GM10248 (cell line): ENCODE measurements around the gene SRC.

Source experiments
- CTCF ChIA-PET: fragments of 300-600 bp; sonication (Branson Sonifier 250); formaldehyde crosslinking; extraction: SDS; loops from one replicate; lab custom pipeline; 2021; ENCODE audit warnings: antibody characterized with exemption; lab: Yijun Ruan, JAX
- POLR2A ChIA-PET: fragments of 350-650 bp; sonication (Branson Sonifier 250); formaldehyde crosslinking; extraction: SDS; loops from one replicate; lab custom pipeline; 2020; ENCODE audit warnings: antibody characterized with exemption; lab: Yijun Ruan, JAX
- DNase-seq: peaks from one replicate; pipeline ENCODE4 v3.0.0; 2012; ENCODE audit errors: extremely low spot score
- TF ChIP-seq, protein P1 (sequence below): IDR thresholded peaks from 2 replicates; pipeline ENCODE4 v1.5.1; 2012; ENCODE audit warnings: mild to moderate bottlenecking, low read depth; ENCODE audit errors: extremely low read depth, missing control alignments, control extremely low read depth

The SRC gene

DNA sequence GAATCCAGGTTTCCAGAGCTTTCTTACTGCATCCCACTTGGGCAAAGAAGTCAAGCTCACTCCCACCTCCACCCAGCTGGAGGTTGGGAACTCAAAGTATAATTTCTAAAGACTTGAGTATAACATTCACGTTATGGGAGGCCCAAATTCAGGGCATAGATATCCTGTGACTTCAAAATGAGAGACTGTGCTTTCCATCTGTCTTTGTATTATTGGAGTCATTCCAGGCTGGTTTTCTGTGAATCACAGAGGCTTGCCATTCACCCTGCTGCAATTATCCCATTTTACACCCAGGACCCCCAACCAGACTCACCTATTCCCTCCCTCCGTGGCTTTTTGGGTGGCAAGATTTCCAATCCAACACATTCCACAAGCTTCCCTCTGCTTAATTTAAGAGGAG is 19.3 kb upstream of the SRC start:
- DNase-seq: no peak
- CTCF ChIA-PET: interaction anchor here (0.9 to 1.8 kb wide), 3 partner anchors 10 to 58 kb away, joined by 3 to 6 read pairs (median 3); no protein-coding TSS in a partner anchor
- TF ChIP-seq, protein P1, sequence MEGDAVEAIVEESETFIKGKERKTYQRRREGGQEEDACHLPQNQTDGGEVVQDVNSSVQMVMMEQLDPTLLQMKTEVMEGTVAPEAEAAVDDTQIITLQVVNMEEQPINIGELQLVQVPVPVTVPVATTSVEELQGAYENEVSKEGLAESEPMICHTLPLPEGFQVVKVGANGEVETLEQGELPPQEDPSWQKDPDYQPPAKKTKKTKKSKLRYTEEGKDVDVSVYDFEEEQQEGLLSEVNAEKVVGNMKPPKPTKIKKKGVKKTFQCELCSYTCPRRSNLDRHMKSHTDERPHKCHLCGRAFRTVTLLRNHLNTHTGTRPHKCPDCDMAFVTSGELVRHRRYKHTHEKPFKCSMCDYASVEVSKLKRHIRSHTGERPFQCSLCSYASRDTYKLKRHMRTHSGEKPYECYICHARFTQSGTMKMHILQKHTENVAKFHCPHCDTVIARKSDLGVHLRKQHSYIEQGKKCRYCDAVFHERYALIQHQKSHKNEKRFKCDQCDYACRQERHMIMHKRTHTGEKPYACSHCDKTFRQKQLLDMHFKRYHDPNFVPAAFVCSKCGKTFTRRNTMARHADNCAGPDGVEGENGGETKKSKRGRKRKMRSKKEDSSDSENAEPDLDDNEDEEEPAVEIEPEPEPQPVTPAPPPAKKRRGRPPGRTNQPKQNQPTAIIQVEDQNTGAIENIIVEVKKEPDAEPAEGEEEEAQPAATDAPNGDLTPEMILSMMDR: no peak
- POLR2A ChIA-PET: no interaction called here

DNA sequence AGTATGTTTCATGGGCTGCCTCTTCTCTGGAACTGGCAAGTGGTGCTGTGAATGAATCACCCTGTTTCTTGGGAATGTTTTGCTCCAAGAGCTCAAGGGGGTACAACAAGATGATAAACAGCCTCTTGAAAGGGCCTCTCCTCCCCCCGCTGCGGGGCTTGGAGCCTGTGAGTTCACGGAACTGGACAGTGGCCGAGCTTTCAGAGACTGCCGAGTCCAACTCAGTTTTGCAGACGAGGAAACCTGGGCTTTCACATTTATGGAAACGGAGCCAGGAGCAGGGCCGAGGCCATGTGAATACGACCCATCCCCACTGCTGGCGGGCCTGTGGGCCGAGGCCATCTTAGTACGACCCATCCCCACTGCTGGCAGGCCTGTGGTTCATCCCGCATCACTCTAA is 18.2 kb upstream of the SRC start:
- ChIA-PET CTCF (interaction anchor here (1.3 to 1.8 kb wide), 2 partner anchors 12 to 24 kb away, joined by 3 to 6 read pairs; no protein-coding TSS in a partner anchor), POLR2A (no interaction called here)
- DNase-seq: no peak
- TF ChIP-seq, protein P1: no peak

DNA sequence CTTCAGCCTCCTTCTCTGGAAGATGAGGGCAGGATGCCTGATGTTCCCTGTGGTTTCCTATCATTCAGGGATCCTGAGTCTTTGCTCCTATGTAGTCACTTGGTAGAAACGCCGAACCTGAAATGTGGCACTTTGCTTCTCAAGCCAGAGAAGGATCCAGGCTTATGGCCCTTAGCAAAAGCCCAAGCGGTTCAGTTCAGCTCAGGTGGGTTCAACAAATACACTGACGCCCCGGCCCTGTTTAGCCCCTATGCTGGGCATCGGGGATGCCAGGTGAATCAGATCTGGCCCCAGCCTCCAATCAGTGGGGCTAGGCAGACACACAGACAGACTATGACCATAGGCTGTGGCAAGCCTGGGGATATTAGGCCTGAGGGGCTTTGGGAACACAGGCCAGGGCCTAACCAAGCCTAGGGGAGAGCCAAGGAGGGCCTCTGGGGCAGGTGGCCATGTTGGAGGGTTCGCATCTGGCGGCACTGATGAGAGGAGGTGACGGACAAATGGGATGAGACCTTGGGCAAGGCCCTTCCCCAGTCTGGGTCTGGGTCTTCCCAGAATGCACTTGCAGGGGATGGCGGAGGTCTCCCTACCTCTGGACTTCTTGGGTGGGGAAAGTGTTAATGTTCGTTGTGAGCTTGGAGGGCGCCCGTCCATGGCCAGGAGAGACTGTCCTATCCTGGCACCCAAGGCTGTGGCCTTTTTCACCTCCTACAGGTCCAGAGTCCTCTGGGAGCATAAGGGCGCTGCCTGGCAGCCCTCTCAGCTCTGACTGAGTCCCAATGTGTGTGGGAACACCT is 17.6 kb upstream of the SRC start:
- DNase-seq: no peak
- TF ChIP-seq, protein P1: no peak
- ChIA-PET POLR2A (no interaction called here), CTCF (interaction anchor here (1.2 to 1.3 kb wide), 2 partner anchors 16 kb away, joined by 3 to 4 read pairs; no protein-coding TSS in a partner anchor)

DNA sequence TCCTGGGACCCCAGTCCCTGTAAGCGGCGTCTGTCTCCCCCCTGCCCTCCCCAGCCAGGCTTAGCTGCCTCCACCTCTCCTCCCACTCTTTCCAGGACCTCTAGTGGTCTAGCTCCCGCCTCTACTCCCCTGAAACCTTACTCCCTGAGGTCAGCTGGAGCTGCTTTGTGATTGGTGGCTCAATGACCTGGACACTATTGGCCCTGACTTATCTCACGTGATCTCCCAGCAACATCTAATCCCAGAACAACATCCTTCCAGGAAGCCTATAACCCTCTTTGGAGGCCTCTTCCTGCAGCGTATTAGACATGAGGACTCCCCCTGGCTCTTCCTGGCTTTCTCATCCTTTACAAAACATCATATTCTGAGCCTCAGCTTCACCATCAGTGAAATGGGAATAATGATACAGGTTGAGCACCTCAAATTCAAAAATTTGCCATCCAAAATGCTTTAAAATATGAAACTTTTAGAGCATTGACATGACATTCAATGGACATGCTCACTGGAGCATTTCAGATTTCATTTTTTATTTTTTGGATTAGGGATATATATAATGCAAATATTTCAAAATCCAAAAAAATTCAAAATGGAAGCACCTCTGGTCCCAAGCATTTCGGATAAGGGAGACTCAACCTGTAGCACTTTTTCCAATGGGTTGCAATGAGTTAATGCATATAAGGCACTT is 16.3 kb upstream of the SRC start:
- DNase-seq: no peak
- TF ChIP-seq, protein P1: no peak
- ChIA-PET POLR2A (no interaction called here), CTCF (interaction anchor here (1.0 to 1.3 kb wide), 3 partner anchors 14 to 27 kb away, joined by 3 to 4 read pairs (median 3); no protein-coding TSS in a partner anchor)

DNA sequence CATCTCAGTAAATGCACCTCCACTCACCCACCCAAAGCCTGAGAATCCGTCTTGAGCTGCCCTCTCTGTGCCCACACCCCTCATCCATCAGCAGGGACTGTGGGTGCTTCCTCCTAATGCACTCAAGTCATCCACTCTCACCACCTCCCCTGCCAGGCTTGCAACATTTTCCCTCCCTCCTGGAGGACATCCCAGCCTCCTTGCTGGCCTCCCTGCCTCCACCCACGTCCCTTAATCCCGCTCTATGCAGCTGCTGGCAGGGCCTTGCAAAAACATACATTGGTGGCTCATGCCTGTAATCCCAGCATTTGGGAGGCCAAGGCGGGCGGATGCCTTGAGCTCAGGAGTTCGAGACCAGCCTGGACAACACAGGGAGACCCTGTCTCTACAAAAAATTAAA is 15.6 kb upstream of the SRC start:
- TF ChIP-seq, protein P1: no peak
- DNase-seq: no peak
- ChIA-PET CTCF (interaction anchor here (1.0 to 3.1 kb wide), 4 partner anchors 14 to 60 kb away, joined by 3 to 11 read pairs (median 4); no protein-coding TSS in a partner anchor), POLR2A (no interaction called here)

DNA sequence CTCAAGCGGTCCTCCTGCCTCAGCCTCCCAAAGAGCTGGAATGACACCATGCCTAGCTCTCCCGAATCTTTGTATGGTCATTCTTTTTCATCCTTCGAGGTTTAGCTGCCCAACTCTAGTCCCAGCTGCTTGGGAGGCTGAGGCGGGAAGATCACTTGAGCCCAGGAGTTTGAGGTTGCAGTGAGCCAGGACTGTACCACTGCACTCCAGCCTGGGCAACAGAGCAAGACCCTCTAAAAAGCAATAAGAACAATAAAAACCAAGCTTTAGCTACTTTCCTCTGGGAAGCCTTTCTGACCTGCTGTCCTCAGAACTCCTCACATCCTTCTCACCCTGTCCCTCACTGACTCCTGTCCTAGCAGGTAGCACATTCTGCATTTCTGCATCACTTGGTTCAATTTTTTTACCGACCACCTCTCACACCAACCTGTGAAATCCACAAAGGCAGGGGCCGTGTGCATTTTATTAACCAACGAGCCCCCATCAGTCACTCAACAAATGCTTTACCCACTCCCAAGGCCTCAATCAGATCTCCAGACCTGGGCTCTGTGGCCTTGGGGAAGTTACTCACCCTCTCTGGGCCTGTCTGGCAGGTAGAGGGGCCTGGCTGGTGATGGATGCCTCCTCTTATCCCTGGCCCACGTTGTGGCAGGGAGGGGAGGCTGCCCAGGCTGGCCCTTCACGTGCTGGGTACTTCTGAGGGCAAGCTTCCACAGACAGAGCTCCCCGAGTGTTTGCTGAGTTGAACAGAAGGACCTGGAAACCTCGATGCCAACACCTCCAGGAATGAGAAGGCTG is 14.7 kb upstream of the SRC start:
- CTCF ChIA-PET: interaction anchor here (1.0 to 3.1 kb wide), 6 partner anchors 18 to 62 kb away, joined by 3 to 11 read pairs (median 3); no protein-coding TSS in a partner anchor
- DNase-seq: no peak
- POLR2A ChIA-PET: no interaction called here
- TF ChIP-seq, protein P1: no peak
